MM.1S (cell line): Measurements from ENCODE around the gene RGS7.

ENCODE experiments used
- DNase-seq: peaks from one replicate; pipeline ENCODE4 v3.0.0-alpha.2; 2015
- H2AFZ ChIP-seq: fragments of 300-600 bp; sonication (generic); 2 replicates; pipeline ENCODE4 v1.6.0; 2016; ENCODE audit warnings: antibody characterized with exemption, low read length
- H3F3A ChIP-seq: fragments of 300-600 bp; sonication (generic); 2 replicates; pipeline ENCODE4 v1.6.1; 2016; ENCODE audit warnings: mild to moderate bottlenecking, antibody characterized with exemption, low read length, moderate library complexity, mixed read lengths; ENCODE audit not compliant: insufficient read depth
- H3K27ac ChIP-seq: fragments of 300-600 bp; sonication (generic); 2 replicates; pipeline ENCODE4 v1.5.1; 2016; ENCODE audit warnings: mild to moderate bottlenecking, low read length
- H3K27me3 ChIP-seq: fragments of 300-600 bp; sonication (generic); replicated peaks from 2 replicates; pipeline ENCODE4 v1.6.0; 2016; ENCODE audit warnings: low read length; ENCODE audit not compliant: insufficient read depth
- H3K36me3 ChIP-seq: fragments of 300-600 bp; sonication (generic); replicated peaks from 2 replicates; pipeline ENCODE4 v1.6.1; 2016; ENCODE audit warnings: mild to moderate bottlenecking, low read length, mixed read lengths; ENCODE audit not compliant: insufficient read depth
- H3K4me1 ChIP-seq: fragments of 300-600 bp; sonication (generic); 2 replicates; pipeline ENCODE4 v1.6.1; 2016; ENCODE audit warnings: low read length, mixed read lengths
- H3K4me2 ChIP-seq: fragments of 300-600 bp; sonication (generic); 2 replicates; pipeline ENCODE4 v1.6.0; 2016; ENCODE audit warnings: low read depth, low read length
- H3K4me3 ChIP-seq: fragments of 300-600 bp; sonication (generic); 2 replicates; pipeline ENCODE4 v1.5.1; 2016; ENCODE audit warnings: low read length, mixed read lengths
- H3K79me2 ChIP-seq: fragments of 300-600 bp; sonication (generic); 2 replicates; pipeline ENCODE4 v1.6.1; 2016; ENCODE audit warnings: mixed run types, low read length, mixed read lengths
- H3K9ac ChIP-seq: fragments of 300-600 bp; sonication (generic); 2 replicates; pipeline ENCODE4 v1.6.1; 2016; ENCODE audit warnings: low read length, mixed read lengths
- H3K9me2 ChIP-seq: fragments of 300-600 bp; sonication (generic); replicated peaks from 2 replicates; pipeline ENCODE4 v1.6.1; 2016; ENCODE audit warnings: mild to moderate bottlenecking, low read length, mixed read lengths; ENCODE audit not compliant: insufficient read depth
- H3K9me3 ChIP-seq: fragments of 300-600 bp; sonication (generic); replicated peaks from 2 replicates; pipeline ENCODE4 v1.6.1; 2016; ENCODE audit warnings: mild to moderate bottlenecking, low read length, mixed read lengths; ENCODE audit not compliant: insufficient read depth
- H4K20me1 ChIP-seq: fragments of 300-600 bp; sonication (generic); 2 replicates; pipeline ENCODE4 v1.6.1; 2016; ENCODE audit warnings: mild to moderate bottlenecking, low read length, moderate library complexity, mixed read lengths; ENCODE audit not compliant: insufficient read depth
- EZH2 ChIP-seq: fragments of 300-600 bp; sonication (generic); optimal IDR thresholded peaks from 2 replicates; pipeline ENCODE3; 2017; ENCODE audit warnings: low read depth, mild to moderate bottlenecking, antibody characterized with exemption, low read length, mixed read lengths
- EZH2phosphoT487 ChIP-seq: fragments of 300-600 bp; sonication (generic); IDR thresholded peaks from 2 replicates; pipeline ENCODE4 v1.6.1; 2018; ENCODE audit warnings: antibody characterized with exemption, low read length
- TF ChIP-seq, protein P1 (sequence below): fragments of 300-600 bp; sonication (generic); IDR thresholded peaks from 2 replicates; pipeline ENCODE4 v1.5.1; 2016; ENCODE audit warnings: antibody characterized with exemption, low read length, mixed read lengths

RGS7 gene

DNA sequence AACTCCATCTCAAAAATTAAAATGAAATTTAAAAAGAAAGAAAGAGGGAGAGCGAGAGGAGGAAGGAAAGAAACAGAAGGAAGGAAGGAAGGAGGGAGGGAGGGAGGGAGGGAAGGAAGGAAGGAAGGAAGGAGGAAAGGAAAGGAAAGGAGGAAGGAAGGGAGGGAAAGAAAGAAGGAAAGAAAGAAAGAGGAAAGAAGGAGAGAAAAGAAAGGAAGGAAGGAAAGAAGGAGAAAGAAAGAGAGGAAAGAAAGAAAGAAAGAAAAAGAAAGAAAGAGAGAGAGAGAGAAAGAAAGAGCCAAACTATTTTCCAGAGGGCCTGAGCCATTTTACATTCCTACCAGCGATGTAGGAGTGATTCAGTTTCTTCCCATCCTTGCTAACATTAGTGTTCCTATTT is 364.0 kb downstream of the RGS7 start:
- Histone ChIP-seq H3F3A (no peaks in the 10 kb centered on the region), H3K4me1 (no peaks in the 10 kb centered on the region), H3K27me3 (no peaks in the 10 kb centered on the region), H3K27ac (no peak overlapping the region), H3K9ac (no peak overlapping the region), H3K9me2 (no peaks in the 10 kb centered on the region), H3K9me3 (no peaks in the 10 kb centered on the region), H3K4me3 (no peak overlapping the region), H3K79me2 (no peaks in the 10 kb centered on the region), H3K4me2 (no peak overlapping the region), H4K20me1 (no peaks in the 10 kb centered on the region), H3K36me3 (no peaks in the 10 kb centered on the region), H2AFZ (no peak overlapping the region)
- TF ChIP-seq, protein P1, sequence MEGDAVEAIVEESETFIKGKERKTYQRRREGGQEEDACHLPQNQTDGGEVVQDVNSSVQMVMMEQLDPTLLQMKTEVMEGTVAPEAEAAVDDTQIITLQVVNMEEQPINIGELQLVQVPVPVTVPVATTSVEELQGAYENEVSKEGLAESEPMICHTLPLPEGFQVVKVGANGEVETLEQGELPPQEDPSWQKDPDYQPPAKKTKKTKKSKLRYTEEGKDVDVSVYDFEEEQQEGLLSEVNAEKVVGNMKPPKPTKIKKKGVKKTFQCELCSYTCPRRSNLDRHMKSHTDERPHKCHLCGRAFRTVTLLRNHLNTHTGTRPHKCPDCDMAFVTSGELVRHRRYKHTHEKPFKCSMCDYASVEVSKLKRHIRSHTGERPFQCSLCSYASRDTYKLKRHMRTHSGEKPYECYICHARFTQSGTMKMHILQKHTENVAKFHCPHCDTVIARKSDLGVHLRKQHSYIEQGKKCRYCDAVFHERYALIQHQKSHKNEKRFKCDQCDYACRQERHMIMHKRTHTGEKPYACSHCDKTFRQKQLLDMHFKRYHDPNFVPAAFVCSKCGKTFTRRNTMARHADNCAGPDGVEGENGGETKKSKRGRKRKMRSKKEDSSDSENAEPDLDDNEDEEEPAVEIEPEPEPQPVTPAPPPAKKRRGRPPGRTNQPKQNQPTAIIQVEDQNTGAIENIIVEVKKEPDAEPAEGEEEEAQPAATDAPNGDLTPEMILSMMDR = no peak
- no peak for TF ChIP-seq EZH2
- TF ChIP-seq EZH2phosphoT487 = no peak
- no peak for DNase-seq

DNA sequence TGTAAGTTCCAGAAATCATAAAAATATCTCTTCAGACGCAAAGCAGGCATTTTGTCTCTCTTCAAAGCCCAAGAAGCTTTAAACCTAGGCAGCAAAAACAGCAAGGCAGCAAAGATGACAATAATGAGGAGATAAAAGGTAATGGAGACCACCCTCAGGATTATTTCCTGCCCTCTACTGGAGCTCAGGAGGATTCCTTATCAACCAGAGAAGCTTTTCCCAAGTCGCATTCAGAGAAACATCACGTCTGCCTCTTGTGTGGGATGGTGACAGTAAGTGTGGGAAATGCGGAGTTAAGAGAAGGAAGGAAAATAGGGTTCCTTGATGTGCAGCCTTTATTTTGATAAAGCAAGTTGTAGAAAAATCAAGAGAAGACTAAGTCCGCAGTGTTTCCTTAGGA is 365.8 kb downstream of the RGS7 start:
- TF ChIP-seq EZH2 = no peak
- TF ChIP-seq, protein P1 = no peak
- Histone ChIP-seq H3K9me3 (no peaks in the 10 kb centered on the region), H3K79me2 (no peaks in the 10 kb centered on the region), H3K9ac (no peak overlapping the region), H4K20me1 (no peaks in the 10 kb centered on the region), H3K36me3 (no peaks in the 10 kb centered on the region), H3K27me3 (no peaks in the 10 kb centered on the region), H3F3A (no peaks in the 10 kb centered on the region), H3K4me2 (no peak overlapping the region), H3K27ac (no peak overlapping the region), H2AFZ (no peak overlapping the region), H3K4me1 (no peaks in the 10 kb centered on the region), H3K9me2 (no peaks in the 10 kb centered on the region), H3K4me3 (no peak overlapping the region)
- DNase-seq = no peak

DNA sequence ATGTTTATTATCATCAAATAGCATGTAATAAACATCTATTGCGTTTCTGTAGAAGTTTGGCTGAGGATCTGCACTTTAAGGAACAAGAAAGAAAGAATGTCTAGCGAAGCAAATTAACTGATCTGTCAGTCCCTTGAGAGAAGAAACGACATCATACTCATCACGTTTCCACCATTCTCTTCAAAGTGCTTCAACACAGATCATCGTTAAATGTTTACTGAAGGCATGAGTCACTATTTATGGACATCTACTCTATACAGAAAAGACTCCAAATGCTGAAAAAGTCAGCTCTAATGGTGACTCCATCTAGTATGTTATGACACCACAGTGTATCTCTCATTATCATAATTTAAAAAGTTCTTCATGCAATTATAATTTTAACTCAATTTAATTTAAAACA is 369.1 kb downstream of the RGS7 start:
- Histone ChIP-seq H3K4me3 (no peak overlapping the region), H3K9me3 (no peaks in the 10 kb centered on the region), H3K36me3 (no peaks in the 10 kb centered on the region), H3F3A (no peaks in the 10 kb centered on the region), H3K9me2 (no peaks in the 10 kb centered on the region), H3K27ac (no peak overlapping the region), H4K20me1 (no peaks in the 10 kb centered on the region), H3K4me1 (no peaks in the 10 kb centered on the region), H3K9ac (no peak overlapping the region), H2AFZ (no peak overlapping the region), H3K79me2 (no peaks in the 10 kb centered on the region), H3K27me3 (no peaks in the 10 kb centered on the region), H3K4me2 (no peak overlapping the region)
- no peak for DNase-seq
- TF ChIP-seq EZH2phosphoT487 (no peak), EZH2 (no peak)
- TF ChIP-seq, protein P1 = no peak

DNA sequence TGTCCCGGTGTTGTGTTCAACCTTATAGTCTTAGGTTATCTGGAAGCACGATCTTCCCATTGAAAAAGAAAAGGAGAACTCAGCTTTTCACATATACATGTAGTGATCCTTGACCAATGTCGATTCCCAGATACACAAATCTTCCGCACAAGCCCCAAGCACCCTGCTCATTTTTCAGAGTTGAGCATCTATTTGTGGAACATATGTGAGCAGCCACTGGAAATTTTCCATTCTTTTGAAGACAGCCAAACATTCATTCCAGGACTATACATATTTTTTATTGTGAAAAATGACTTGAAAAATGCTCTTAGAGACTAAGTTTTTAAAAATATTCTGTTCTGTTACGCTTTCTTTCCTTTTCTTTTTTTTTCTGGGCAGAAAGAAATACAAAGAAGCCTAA is 371.9 kb downstream of the RGS7 start:
- H3K4me2 ChIP-seq = no peak overlapping the region
- no peaks in the 10 kb centered on the region for H3K36me3 ChIP-seq
- H3K9ac ChIP-seq = no peak overlapping the region
- no peaks in the 10 kb centered on the region for H3K9me2 ChIP-seq
- H3K9me3 ChIP-seq = no peaks in the 10 kb centered on the region
- no peak for TF ChIP-seq EZH2phosphoT487
- TF ChIP-seq, protein P1 = no peak
- TF ChIP-seq EZH2 = no peak
- H3K27me3 ChIP-seq = no peaks in the 10 kb centered on the region
- H4K20me1 ChIP-seq = no peaks in the 10 kb centered on the region
- H3K27ac ChIP-seq = no peak overlapping the region
- H3K4me1 ChIP-seq = no peaks in the 10 kb centered on the region
- H3K79me2 ChIP-seq = no peaks in the 10 kb centered on the region
- H2AFZ ChIP-seq = no peak overlapping the region
- no peak overlapping the region for H3K4me3 ChIP-seq
- H3F3A ChIP-seq = no peaks in the 10 kb centered on the region
- no peak for DNase-seq
